ENCODE data around the gene NID1. TPM values are rescaled to one million over a fixed set of nuclear protein-coding genes. Genes with fewer than 3 reads are reported as not detected.
"Not testable (repeated sequence)": the region's sequence is repeated elsewhere in the genome, so short reads cannot be mapped to it uniquely, and the experiment has no call there.

The NID1 gene
- total RNA-seq, 2 donors from 2014 or later: 28.5 to 58.0 TPM

GRCh38 chr1:235971020-235971419 is 93.9 kb downstream of the NID1 start:
- ATAC-seq: no peak
- TF ChIP-seq POLR2A (IDR thresholded peaks at IDR 0.05) (no peak), CTCF (IDR thresholded peaks at IDR 0.05) (no peak)
- Histone ChIP-seq H3K4me3 (no peak overlapping the region), H3K9me3 (no peaks in the 10 kb centered on the region), H3K27ac (peak overlapping the region in 1 of 4 donors; percentile 6), H3K4me1 (peaks cover 12% of the 10 kb centered on the region), H3K36me3 (replicated peaks in 1 of 2; ENCODE audit: insufficient read depth in 1 of 2, low read depth in 2 of 2) (no peaks in the 10 kb centered on the region), H3K27me3 (no peaks in the 10 kb centered on the region)
- no peak for DNase-seq
- WGBS, 2 donors: 60 to 63% methylated on average over 3 of the region's 3 CpGs
- intact Hi-C loops (cut with DNase I): no loop called here

- no peak for DNase-seq
- H3K27me3 ChIP-seq: no peaks in the 10 kb centered on the region
- 69% methylated on average over 5 of the region's 5 CpGs for WGBS, 2 donors
- intact Hi-C loops (cut with DNase I): no loop called here
- ATAC-seq: no peak
- H3K27ac ChIP-seq: no peak overlapping the region
- H3K4me3 ChIP-seq: no peak overlapping the region
- H3K9me3 ChIP-seq: no peaks in the 10 kb centered on the region
- H3K36me3 ChIP-seq (replicated peaks in 1 of 2; ENCODE audit: insufficient read depth in 1 of 2, low read depth in 2 of 2): no peaks in the 10 kb centered on the region
- peaks cover 12% of the 10 kb centered on the region for H3K4me1 ChIP-seq
- TF ChIP-seq CTCF (IDR thresholded peaks at IDR 0.05) (no peak), POLR2A (IDR thresholded peaks at IDR 0.05) (no peak)
Observed at GRCh38 chr1:235968831-235969230, 96.1 kb downstream of the NID1 start.

- H3K27me3 ChIP-seq; intact Hi-C loops (cut with DNase I); H3K36me3 ChIP-seq (replicated peaks in 1 of 2; ENCODE audit: insufficient read depth in 1 of 2, low read depth in 2 of 2); H3K4me3 ChIP-seq; DNase-seq; H3K4me1 ChIP-seq; H3K9me3 ChIP-seq; H3K27ac ChIP-seq; ATAC-seq: not testable (repeated sequence)
- 64 to 76% methylated on average over 5 of the region's 5 CpGs for WGBS, 2 donors
Observed at GRCh38 chr1:235966134-235966533, 98.8 kb downstream of the NID1 start.

- no peaks in the 10 kb centered on the region for H3K9me3 ChIP-seq
- DNase-seq (no peak), ATAC-seq (no peak)
- H3K27me3 ChIP-seq: no peaks in the 10 kb centered on the region
- H3K4me1 ChIP-seq: no peaks in the 10 kb centered on the region
- intact Hi-C loops (cut with DNase I): no loop called here
- H3K36me3 ChIP-seq (replicated peaks in 1 of 2; ENCODE audit: insufficient read depth in 1 of 2, low read depth in 2 of 2): no peaks in the 10 kb centered on the region
- H3K4me3 ChIP-seq: no peak overlapping the region
- no peak overlapping the region for H3K27ac ChIP-seq
- TF ChIP-seq POLR2A (IDR thresholded peaks at IDR 0.05) (no peak), CTCF (IDR thresholded peaks at IDR 0.05) (no peak)
- 89 to 93% methylated on average over 4 of the region's 4 CpGs for WGBS, 2 donors
Observed at GRCh38 chr1:235960809-235961208, 104.1 kb downstream of the NID1 start.

GRCh38 chr1:235958021-235958420 is 106.9 kb downstream of the NID1 start:
- 83 to 85% methylated on average over 12 of the region's 12 CpGs for WGBS, 2 donors
- no peaks in the 10 kb centered on the region for H3K4me1 ChIP-seq
- H3K9me3 ChIP-seq: no peaks in the 10 kb centered on the region
- no peak overlapping the region for H3K27ac ChIP-seq
- intact Hi-C loops (cut with DNase I): no loop called here
- no peaks in the 10 kb centered on the region for H3K36me3 ChIP-seq (replicated peaks in 1 of 2; ENCODE audit: insufficient read depth in 1 of 2, low read depth in 2 of 2)
- DNase-seq: no peak
- H3K27me3 ChIP-seq: no peaks in the 10 kb centered on the region
- no peak for ATAC-seq
- TF ChIP-seq CTCF (IDR thresholded peaks at IDR 0.05): no peak
- TF ChIP-seq POLR2A (IDR thresholded peaks at IDR 0.05): no peak
- H3K4me3 ChIP-seq: no peak overlapping the region
